Measurements from ENCODE around the gene EPHB3.

DNA sequence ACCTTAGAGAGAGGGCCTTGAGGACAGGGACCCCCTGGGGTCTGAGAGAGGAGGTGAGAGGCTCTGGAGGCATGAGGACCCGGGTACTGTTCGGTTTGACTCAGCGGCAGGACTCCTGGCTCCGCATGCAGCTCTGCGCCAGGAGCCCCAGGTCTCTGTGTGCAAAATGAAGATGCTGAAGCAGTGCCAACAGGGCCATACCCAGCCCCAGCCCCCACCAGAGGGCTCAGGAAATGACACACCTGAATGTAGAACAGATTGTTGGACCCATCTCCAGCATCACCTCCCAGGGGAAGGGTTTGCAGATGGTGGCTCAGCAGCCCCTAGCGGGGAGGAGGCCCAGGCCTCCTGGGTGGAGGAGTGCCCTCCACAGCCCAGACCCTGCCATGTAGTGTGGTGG lies 30.2 kb downstream of the EPHB3 start:
- no peak for TF ChIP-seq CTCF (IDR thresholded peaks at IDR 0.05)
- no peak for TF ChIP-seq POLR2A (IDR thresholded peaks at IDR 0.05)
